ENCODE measurements around the gene RASEF.

Gene RASEF

GRCh38 chr9:83035143-83035542 is 27.8 kb downstream of the RASEF start:
- H3K27ac ChIP-seq (ENCODE audit: low read length), result no peak overlapping the region

GRCh38 chr9:83034587-83034986 is 28.4 kb downstream of the RASEF start:
- Histone ChIP-seq H3K4me2 (ENCODE audit: low read depth, low read length) (no peak overlapping the region), H3K9me2 (replicated peaks; ENCODE audit: insufficient read depth, low read length) (no peaks in the 10 kb centered on the region), H3K36me3 (replicated peaks; ENCODE audit: insufficient read depth, low read length) (no peaks in the 10 kb centered on the region), H3K9me3 (replicated peaks; ENCODE audit: insufficient read depth, low read length) (no peaks in the 10 kb centered on the region), H3K27me3 (replicated peaks; ENCODE audit: insufficient read depth, low read length) (no peaks in the 10 kb centered on the region), H3K9ac (ENCODE audit: low read length) (no peak overlapping the region), H3K4me1 (ENCODE audit: low read length) (no peaks in the 10 kb centered on the region), H3K27ac (ENCODE audit: low read length) (no peak overlapping the region), H3K4me3 (ENCODE audit: low read length) (no peak overlapping the region), H3F3A (ENCODE audit: insufficient read depth, low read length) (no peaks in the 10 kb centered on the region), H3K79me2 (ENCODE audit: low read length) (no peaks in the 10 kb centered on the region), H4K20me1 (ENCODE audit: insufficient read depth, low read length) (no peaks in the 10 kb centered on the region), H2AFZ (ENCODE audit: low read length) (no peak overlapping the region)
- TF ChIP-seq EZH2 (optimal IDR thresholded peaks at IDR 0.05; ENCODE audit: low read depth, low read length), result no peak
- no peak for TF ChIP-seq CTCF (IDR thresholded peaks at IDR 0.05; ENCODE audit: low read length)
- no peak for TF ChIP-seq EZH2phosphoT487 (IDR thresholded peaks at IDR 0.05; ENCODE audit: low read length)
- DNase-seq, result no peak

More at GRCh38 chr9:83035143-83035542, 27.8 kb downstream of the RASEF start:
- Histone ChIP-seq H2AFZ (ENCODE audit: low read length) (no peak overlapping the region), H3K4me2 (ENCODE audit: low read depth, low read length) (no peak overlapping the region), H3K27me3 (replicated peaks; ENCODE audit: insufficient read depth, low read length) (no peaks in the 10 kb centered on the region), H3K79me2 (ENCODE audit: low read length) (no peaks in the 10 kb centered on the region), H3K9ac (ENCODE audit: low read length) (no peak overlapping the region), H4K20me1 (ENCODE audit: insufficient read depth, low read length) (no peaks in the 10 kb centered on the region), H3K9me2 (replicated peaks; ENCODE audit: insufficient read depth, low read length) (no peaks in the 10 kb centered on the region), H3F3A (ENCODE audit: insufficient read depth, low read length) (no peaks in the 10 kb centered on the region), H3K4me3 (ENCODE audit: low read length) (no peak overlapping the region), H3K4me1 (ENCODE audit: low read length) (no peaks in the 10 kb centered on the region), H3K9me3 (replicated peaks; ENCODE audit: insufficient read depth, low read length) (no peaks in the 10 kb centered on the region), H3K36me3 (replicated peaks; ENCODE audit: insufficient read depth, low read length) (no peaks in the 10 kb centered on the region)
- TF ChIP-seq EZH2phosphoT487 (IDR thresholded peaks at IDR 0.05; ENCODE audit: low read length) (no peak), EZH2 (optimal IDR thresholded peaks at IDR 0.05; ENCODE audit: low read depth, low read length) (no peak), CTCF (IDR thresholded peaks at IDR 0.05; ENCODE audit: low read length) (no peak)
- DNase-seq, result no peak

- TF ChIP-seq CTCF (IDR thresholded peaks at IDR 0.05; ENCODE audit: low read length) (no peak), EZH2 (optimal IDR thresholded peaks at IDR 0.05; ENCODE audit: low read depth, low read length) (no peak), EZH2phosphoT487 (IDR thresholded peaks at IDR 0.05; ENCODE audit: low read length) (no peak)
- H3K4me3 ChIP-seq (ENCODE audit: low read length), result no peak overlapping the region
- no peaks in the 10 kb centered on the region for H3F3A ChIP-seq (ENCODE audit: insufficient read depth, low read length)
- no peaks in the 10 kb centered on the region for H3K27me3 ChIP-seq (replicated peaks; ENCODE audit: insufficient read depth, low read length)
- H3K36me3 ChIP-seq (replicated peaks; ENCODE audit: insufficient read depth, low read length), result no peaks in the 10 kb centered on the region
- no peak for DNase-seq
- no peak overlapping the region for H2AFZ ChIP-seq (ENCODE audit: low read length)
- H3K9me2 ChIP-seq (replicated peaks; ENCODE audit: insufficient read depth, low read length), result no peaks in the 10 kb centered on the region
- H3K9me3 ChIP-seq (replicated peaks; ENCODE audit: insufficient read depth, low read length), result no peaks in the 10 kb centered on the region
- no peaks in the 10 kb centered on the region for H3K79me2 ChIP-seq (ENCODE audit: low read length)
- H3K4me2 ChIP-seq (ENCODE audit: low read depth, low read length), result no peak overlapping the region
- H4K20me1 ChIP-seq (ENCODE audit: insufficient read depth, low read length), result no peaks in the 10 kb centered on the region
- no peak overlapping the region for H3K9ac ChIP-seq (ENCODE audit: low read length)
- H3K27ac ChIP-seq (ENCODE audit: low read length), result no peak overlapping the region
- H3K4me1 ChIP-seq (ENCODE audit: low read length), result no peaks in the 10 kb centered on the region
These were observed 28.9 kb downstream of the RASEF start for GRCh38 chr9:83034026-83034425.
